ENCODE measurements around the gene TPGS1. TPM values are rescaled to one million over a fixed set of nuclear protein-coding genes. Genes with fewer than 3 reads are reported as not detected.

TPGS1 gene
- total and polyA plus RNA-seq, 2 donors (not counting 3 experiments of a cell fraction or from before 2014, with no cell fraction given), result 20.9 to 24.7 TPM

DNA sequence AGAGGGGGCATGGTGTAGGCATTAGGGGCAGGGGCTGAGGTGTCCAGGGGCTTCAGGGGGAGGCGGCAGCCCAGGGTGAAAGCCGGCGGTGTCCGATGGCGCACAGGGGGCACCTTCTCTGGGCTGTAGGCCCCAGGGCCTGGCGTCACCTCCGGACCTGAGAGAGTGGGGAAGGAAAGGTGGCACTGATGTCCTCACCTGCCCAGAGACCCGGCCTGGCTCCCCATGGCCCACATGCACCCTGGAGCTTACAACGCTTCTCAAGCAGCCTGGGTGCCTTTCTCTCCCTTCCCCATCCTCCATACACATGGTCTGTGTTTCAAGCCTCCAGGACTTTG, 43.1 kb upstream of the TPGS1 start:
- no TSS peak for BruUV-seq (replicated peaks)
- POLR2A ChIA-PET, result no interaction called here
- no peak overlapping the region for H3K4me3 ChIP-seq (replicated peaks in 1 of 3; ENCODE audit: insufficient read depth in 1 of 3, low read depth in 1 of 3, low read length in 3 of 3)
- no peak overlapping the region for H3K27ac ChIP-seq (ENCODE audit: insufficient read depth, low read depth, low read length)
- no peaks in the 10 kb centered on the region for H3K36me3 ChIP-seq (ENCODE audit: control insufficient read depth in 2 of 2, extremely low read depth in 1 of 2, insufficient read depth in 2 of 2, low read length in 2 of 2)
- H3K4me1 ChIP-seq (ENCODE audit: control insufficient read depth, extremely low read depth, insufficient read depth, low read length), result no peaks in the 10 kb centered on the region
- no peaks in the 10 kb centered on the region for H4K20me1 ChIP-seq (replicated peaks; ENCODE audit: control insufficient read depth, extremely low read depth, insufficient read depth, low read length)
- no peak overlapping the region for H2AFZ ChIP-seq (ENCODE audit: low read depth, low read length)
- DNase-seq (ENCODE audit: low read depth, low spot score) (no peak), FAIRE-seq (no peak)
- no peaks in the 10 kb centered on the region for H3K9me3 ChIP-seq (replicated peaks; ENCODE audit: control insufficient read depth, insufficient read depth, low read length)
- CTCF ChIA-PET, result no interaction called here
- H3K79me2 ChIP-seq (ENCODE audit: control insufficient read depth, insufficient read depth, low read length), result no peaks in the 10 kb centered on the region
- peaks cover 5 to 18% of the 10 kb centered on the region in 2 experiments for H3K27me3 ChIP-seq (ENCODE audit: control insufficient read depth in 2 of 2, insufficient read depth in 2 of 2, low read length in 2 of 2)
- dilution Hi-C loops (cut with MboI; ENCODE audit: extremely low pct_ligation_motif_present, low sequenced_read_pairs), result no loop called here
- TF ChIP-seq POLR2AphosphoS5 (IDR thresholded peaks at IDR 0.05; ENCODE audit: insufficient read depth, low read depth, low read length) (no peak), FOS (IDR thresholded peaks at IDR 0.05; ENCODE audit: borderline replicate concordance, insufficient read depth, low read length) (no peak), GATA2 (IDR thresholded peaks at IDR 0.05; ENCODE audit: insufficient read depth, insufficient read length, low read depth, low read length) (no peak), MYC (IDR thresholded peaks at IDR 0.05; ENCODE audit: low read depth, low read length) (no peak), EZH2 (IDR thresholded peaks at IDR 0.05; ENCODE audit: borderline replicate concordance, low read depth, low read length, severe bottlenecking) (no peak), CTCF (IDR thresholded peaks at IDR 0.05; ENCODE audit: extremely low read depth in 1 of 2, insufficient read depth in 1 of 2, low read depth in 1 of 2, low read length in 2 of 2) (no peak), JUN (IDR thresholded peaks at IDR 0.05; ENCODE audit: borderline replicate concordance, insufficient read depth, insufficient read length, low read depth) (no peak), POLR2A (IDR thresholded peaks at IDR 0.05; ENCODE audit: low read depth, low read length) (no peak)
- TF ChIP-seq, protein P1, sequence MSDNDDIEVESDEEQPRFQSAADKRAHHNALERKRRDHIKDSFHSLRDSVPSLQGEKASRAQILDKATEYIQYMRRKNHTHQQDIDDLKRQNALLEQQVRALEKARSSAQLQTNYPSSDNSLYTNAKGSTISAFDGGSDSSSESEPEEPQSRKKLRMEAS (IDR thresholded peaks at IDR 0.05; ENCODE audit: insufficient read depth, insufficient read length), result no peak
- no peak overlapping the region for H3K9ac ChIP-seq (replicated peaks; ENCODE audit: extremely low read depth, insufficient read depth, low read length)
- no peak overlapping the region for H3K4me2 ChIP-seq (ENCODE audit: insufficient read depth, low read length)
- H3K9me1 ChIP-seq (replicated peaks; ENCODE audit: control insufficient read depth, extremely low read depth, insufficient read depth, low read length), result no peaks in the 10 kb centered on the region
- intact Hi-C loops (cut with micrococcal nuclease), result no loop called here

Measured in endothelial cell of umbilical vein (primary cell).